GM12801 (cell line): ENCODE results near the gene SNX14.

Experiments used
- CTCF ChIP-seq: IDR thresholded peaks from one replicate; pipeline ENCODE4 v1.5.1; 2011; ENCODE audit warnings: control low read depth; ENCODE audit not compliant: insufficient read length; ENCODE audit errors: extremely low read depth

Gene SNX14

GRCh38 chr6:85458782-85459181 lies 134.9 kb downstream of the SNX14 start:
- TF ChIP-seq CTCF, result no peak

GRCh38 chr6:85458184-85458583 lies 135.5 kb downstream of the SNX14 start:
- TF ChIP-seq CTCF, result no peak

GRCh38 chr6:85456782-85457181 lies 136.9 kb downstream of the SNX14 start:
- no peak for TF ChIP-seq CTCF
